AG04449 (cell line): Measurements from ENCODE around the gene CGB8.
A peak's percentile ranks its signal among the peaks of the same experiment; 100 is the strongest.
"Not testable (repeated sequence)": the region's sequence is repeated elsewhere in the genome, so short reads cannot be mapped to it uniquely, and the experiment has no call there.

ENCODE experiments used
- CTCF ChIA-PET: fragments of 350-600 bp; formaldehyde crosslinking; extraction: SDS; loops from one replicate; lab custom pipeline; 2021; ENCODE audit warnings: antibody characterized with exemption; lab: Yijun Ruan, JAX
- POLR2A ChIA-PET: fragments of 400-600, 350-600 bp; formaldehyde crosslinking; extraction: SDS; loops from one replicate; lab custom pipeline; 2020; ENCODE audit warnings: antibody characterized with exemption, inconsistent platforms; lab: Yijun Ruan, JAX
- DNase-seq: peaks from one replicate; pipeline ENCODE4 v3.0.0-alpha.2; 2010; ENCODE audit warnings: low read depth, low spot score
- H3K4me3 ChIP-seq: 2 replicates; pipeline ENCODE4 v1.5.1; 2011; ENCODE audit warnings: low read depth, mild to moderate bottlenecking, control low read depth, low read length
- TF ChIP-seq, protein P1 (sequence below): IDR thresholded peaks from one replicate; pipeline ENCODE4 v1.5.1; 2011; ENCODE audit warnings: mild to moderate bottlenecking, moderate library complexity, low read length, control low read depth, inconsistent platforms; ENCODE audit not compliant: insufficient read depth; ENCODE audit errors: missing control alignments

Gene CGB8

DNA sequence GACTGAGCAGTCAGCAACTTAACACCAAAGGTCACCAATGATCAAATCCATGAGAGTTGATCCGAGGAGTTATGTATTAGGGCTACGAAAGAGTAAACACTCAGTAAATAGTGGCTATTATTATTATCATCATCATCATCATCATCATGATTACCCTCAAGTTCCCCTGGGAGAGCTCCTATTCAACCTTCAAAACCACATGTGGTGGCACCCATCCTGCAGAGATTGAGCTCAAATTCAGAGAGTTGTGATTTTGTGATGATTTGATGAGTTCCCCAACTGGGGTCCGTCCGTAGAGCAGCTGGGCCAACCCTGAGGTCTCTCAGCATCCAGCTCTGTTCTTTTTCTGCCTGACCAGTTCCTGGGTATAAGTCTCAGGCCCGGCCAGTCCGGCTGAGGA is 23.8 kb downstream of the CGB8 start:
- not testable (repeated sequence) for DNase-seq

DNA sequence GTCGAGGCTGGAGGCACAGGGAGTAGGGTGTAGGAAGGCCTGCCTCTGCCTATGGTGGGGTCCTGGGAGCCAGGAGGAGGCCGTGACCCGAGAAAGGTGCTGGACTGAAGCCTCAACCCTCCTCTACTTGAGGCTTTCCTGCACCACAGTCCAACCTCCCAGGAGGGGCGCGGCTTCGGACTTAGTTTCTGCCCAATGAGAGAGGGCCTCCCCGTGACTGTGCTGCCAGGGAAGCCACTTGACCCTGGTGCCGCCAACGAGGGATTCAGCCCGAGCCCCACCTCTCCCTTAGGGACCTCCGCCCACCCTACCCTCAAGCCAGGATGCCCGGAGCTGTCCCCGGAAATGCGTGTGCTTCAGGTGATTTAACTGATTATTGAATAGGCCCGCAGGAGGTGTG is 24.7 kb downstream of the CGB8 start, which contains the start of gene CGB3:
Gene CGB3, minus strand, starts transcription at position 101 of the 400 bp plus-strand sequence. CDS start 362 bp downstream, outside the sequence.
- CTCF ChIA-PET, POLR2A ChIA-PET, DNase-seq, H3K4me3 ChIP-seq: not testable (repeated sequence)

More for the DNA sequence above, 23.8 kb downstream of the CGB8 start:
- CTCF ChIA-PET, H3K4me3 ChIP-seq, POLR2A ChIA-PET: not testable (repeated sequence)

DNA sequence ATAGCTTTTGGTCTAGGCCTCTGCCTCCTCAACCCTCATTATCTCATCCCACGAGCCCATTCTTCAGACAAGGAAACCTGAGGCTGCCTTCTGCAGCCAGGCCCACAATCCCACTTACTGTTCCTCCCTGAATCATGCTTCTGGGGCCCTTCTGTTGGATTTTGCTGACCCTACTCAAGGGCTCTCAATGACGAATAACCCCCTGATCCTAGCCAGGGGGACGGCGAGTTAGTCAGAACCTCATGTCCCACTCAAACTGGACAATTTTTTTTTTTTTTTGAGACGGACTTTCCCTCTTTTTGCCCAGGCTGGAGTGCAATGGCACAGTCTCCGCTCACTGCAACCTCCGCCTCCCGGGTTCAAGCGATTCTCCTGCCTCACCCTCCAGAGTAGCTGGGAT is 26.8 kb downstream of the CGB8 start:
- no peak for DNase-seq
- POLR2A ChIA-PET: no interaction called here
- CTCF ChIA-PET: interaction anchor here (0.8 to 5.5 kb wide), 2 partner anchors 23 to 29 kb away, joined by 3 to 68 read pairs; partner anchors contain the start of genes GYS1 and RUVBL2
- no peak overlapping the region for H3K4me3 ChIP-seq
- TF ChIP-seq, protein P1, sequence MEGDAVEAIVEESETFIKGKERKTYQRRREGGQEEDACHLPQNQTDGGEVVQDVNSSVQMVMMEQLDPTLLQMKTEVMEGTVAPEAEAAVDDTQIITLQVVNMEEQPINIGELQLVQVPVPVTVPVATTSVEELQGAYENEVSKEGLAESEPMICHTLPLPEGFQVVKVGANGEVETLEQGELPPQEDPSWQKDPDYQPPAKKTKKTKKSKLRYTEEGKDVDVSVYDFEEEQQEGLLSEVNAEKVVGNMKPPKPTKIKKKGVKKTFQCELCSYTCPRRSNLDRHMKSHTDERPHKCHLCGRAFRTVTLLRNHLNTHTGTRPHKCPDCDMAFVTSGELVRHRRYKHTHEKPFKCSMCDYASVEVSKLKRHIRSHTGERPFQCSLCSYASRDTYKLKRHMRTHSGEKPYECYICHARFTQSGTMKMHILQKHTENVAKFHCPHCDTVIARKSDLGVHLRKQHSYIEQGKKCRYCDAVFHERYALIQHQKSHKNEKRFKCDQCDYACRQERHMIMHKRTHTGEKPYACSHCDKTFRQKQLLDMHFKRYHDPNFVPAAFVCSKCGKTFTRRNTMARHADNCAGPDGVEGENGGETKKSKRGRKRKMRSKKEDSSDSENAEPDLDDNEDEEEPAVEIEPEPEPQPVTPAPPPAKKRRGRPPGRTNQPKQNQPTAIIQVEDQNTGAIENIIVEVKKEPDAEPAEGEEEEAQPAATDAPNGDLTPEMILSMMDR: no peak

DNA sequence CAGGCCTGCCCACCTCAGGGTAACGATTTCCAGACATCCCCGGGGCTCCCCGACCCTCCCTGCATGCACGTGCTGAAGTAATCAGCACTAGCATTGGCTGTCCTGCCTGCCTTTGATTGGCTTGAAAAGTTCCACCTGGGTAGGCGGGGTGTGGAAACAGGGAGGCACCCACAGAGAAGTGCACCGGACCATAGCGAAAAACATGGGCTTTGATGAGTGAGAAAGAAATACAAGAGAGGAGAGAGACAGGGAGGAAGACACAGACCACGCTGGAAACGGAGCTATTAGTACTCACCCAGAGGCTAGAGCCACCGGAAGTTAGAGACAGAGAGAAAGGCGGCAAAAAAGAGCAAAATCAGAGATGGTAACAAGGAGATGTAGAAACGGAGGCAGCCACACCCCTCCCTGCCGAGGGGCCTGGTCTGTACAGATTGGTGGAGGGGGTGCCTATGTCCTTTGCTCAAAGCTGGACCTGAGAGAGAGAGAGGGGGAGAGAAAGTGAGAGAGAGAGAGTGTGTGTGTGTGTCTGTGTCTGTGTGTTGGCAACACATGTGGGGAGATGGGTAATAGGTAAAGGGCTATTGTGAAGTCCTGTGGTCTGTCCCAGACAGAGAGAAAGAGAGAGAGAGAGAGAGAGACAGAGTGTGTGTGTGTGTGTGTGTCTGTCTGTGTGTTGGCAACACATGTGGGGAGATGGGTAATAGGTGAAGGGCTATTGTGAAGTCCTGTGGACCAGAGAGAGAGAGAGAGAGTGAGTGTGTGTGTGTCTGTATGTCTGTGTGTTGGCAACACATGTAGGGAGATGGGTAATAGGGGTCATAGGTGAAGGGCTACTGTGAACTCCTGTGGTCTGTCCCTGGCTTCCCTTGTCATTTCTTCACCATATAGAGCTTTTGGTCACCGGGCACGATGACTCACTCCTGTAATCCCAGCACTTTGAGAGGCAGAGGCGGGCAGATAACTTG is 27.7 kb downstream of the CGB8 start:
- no peak for DNase-seq
- CTCF ChIA-PET: interaction anchor here (0.8 to 5.5 kb wide), 2 partner anchors 22 to 28 kb away, joined by 3 to 68 read pairs; partner anchors contain the start of genes GYS1 and RUVBL2
- TF ChIP-seq, protein P1: no peak
- POLR2A ChIA-PET: no interaction called here
- H3K4me3 ChIP-seq: no peak overlapping the region

DNA sequence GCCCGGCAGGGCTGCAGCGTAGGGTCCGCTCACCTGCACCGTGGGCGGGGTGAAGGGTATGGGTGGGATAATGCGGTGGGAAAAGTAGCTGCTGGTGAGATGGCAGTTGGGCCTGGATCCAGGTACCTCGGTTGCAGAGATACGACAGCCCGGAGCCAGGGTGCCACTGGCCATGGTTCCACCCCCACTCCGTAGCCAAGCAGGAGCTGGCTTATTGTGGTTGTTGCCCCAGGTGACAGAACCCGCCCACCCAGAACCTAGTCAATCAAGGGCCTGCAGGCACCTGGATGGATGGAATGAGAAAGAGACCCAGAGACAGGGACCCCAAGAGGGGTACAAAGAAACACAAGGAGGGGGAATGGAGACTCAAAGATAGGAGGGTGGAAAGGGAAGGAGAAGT is 28.6 kb downstream of the CGB8 start:
- DNase-seq: no peak
- ChIA-PET CTCF (interaction anchor here (1.3 to 5.5 kb wide), 3 partner anchors 21 to 36 kb away, joined by 6 to 68 read pairs (median 26); partner anchors contain the start of genes GYS1 and RUVBL2), POLR2A (no interaction called here)
- H3K4me3 ChIP-seq: no peak overlapping the region
- TF ChIP-seq, protein P1: no peak

DNA sequence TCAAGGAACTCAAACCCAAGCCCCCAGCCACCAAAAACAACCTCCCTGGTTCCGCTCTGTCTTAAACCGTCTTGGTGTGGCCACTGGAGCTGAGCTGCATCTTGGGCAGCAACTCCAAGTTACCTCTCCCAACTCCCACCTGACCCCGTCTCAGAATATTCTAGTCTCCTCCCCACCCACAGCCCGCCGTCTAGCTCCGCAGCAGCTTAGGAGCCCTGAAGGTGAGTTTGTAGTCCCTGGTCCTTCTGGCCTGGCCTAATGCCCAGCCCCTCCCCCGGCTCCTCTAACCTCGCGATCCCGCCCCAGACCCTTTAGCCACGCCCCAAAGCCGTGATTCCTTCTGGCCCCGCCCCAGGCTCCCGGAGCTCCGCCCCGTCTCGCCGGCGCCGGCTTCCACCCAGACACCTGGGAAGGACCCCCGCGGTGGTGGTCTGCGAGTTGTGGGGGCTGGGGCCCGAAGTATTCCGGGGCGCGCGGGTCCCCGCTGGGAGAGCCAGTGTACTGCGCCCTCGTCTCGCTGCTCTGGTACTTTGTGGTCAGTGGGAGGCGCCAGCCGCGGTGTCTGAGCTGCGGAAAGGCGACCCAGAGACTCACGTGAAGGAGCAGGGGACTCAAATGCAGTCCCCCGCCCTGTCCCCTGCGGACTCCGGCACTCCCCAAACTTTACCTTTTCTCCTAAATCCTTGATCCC is 29.5 kb downstream of the CGB8 start:
- ChIA-PET CTCF (interaction anchor here (1.3 to 5.5 kb wide), 7 partner anchors 13 to 179 kb away, joined by 4 to 68 read pairs (median 6); partner anchors contain the start of genes GYS1 and RUVBL2), POLR2A (interaction anchor here (0.6 to 2.0 kb wide), 3 partner anchors 20 to 50 kb away, joined by 3 to 7 read pairs (median 4); partner anchors contain the start of gene CGB7)
- TF ChIP-seq, protein P1: peak; percentile 11
- DNase-seq: no peak
- peak overlapping the region; percentile 50 for H3K4me3 ChIP-seq

DNA sequence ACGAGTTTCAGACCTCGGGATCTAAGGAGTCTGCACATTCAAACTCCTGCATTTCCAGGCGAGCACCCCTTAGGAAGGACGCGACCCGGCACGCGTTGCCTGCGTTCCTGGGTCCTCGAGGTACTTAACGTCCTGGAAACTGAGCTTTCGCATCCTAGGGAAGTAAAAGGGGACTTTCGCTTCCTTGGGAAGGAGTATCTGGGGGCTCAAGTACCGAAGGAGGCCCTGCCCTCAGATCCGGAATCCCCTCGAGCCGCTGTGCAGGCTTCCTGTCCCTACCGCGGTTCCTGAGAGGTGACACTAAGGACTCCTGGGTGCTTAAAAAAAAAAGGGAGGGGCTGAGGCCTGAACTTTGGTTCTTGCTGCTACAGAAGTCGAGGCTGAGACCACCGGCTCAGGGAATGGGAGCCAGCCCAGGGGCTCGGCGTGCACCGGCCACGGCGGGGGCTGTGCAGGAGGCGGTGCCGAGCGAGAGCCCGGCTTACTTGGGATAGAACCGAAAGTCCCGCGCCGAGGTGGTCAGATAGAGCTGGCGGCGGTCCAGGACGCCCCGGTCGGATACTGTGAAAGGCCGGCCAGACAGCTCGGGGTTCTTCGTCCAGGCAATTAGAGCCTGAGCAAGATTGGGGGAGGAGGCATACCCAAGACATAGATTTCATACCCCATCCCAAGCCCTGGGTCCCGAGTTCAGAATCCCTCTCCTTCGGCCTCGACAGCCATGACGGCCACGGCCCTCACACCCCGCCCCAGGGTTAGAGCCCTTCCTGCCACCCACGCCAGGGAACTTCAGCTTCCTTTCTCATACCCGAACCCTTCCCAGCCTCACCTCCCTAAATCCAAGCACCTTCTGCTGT is 30.3 kb downstream of the CGB8 start:
- POLR2A ChIA-PET: interaction anchor here (2.0 kb wide), 1 partner anchor 39 kb away, joined by 7 read pairs; the partner anchor contains the start of gene CGB7
- peak overlapping the region; percentile 50 for H3K4me3 ChIP-seq
- CTCF ChIA-PET: interaction anchor here (0.6 to 5.5 kb wide), 12 partner anchors 10 to 231 kb away, joined by 3 to 68 read pairs (median 6); partner anchors contain the start of genes CGB7, GYS1 and RUVBL2
- not testable (repeated sequence) for DNase-seq
